Central memory CD8-positive, alpha-beta T cell (primary cell): ENCODE data around the gene NAXD.

Experiments used
- ATAC-seq: fragments of 150-1000 bp; cut with Tn5 transposase; replicated peaks from 2 replicates; pipeline ENCODE4 v1.10.0; 2022; ENCODE audit warnings: mild to moderate bottlenecking, moderate FRiP score, moderate number of reproducible peaks; ENCODE audit not compliant: poor library complexity, severe bottlenecking; ENCODE audit errors: extremely low read depth
- DNase-seq, 2 donors: peaks; one replicate each; pipeline ENCODE4 v3.0.0; 2021; ENCODE audit warnings: low spot score in 2 of 2
- H3K27ac Mint-ChIP-seq: one replicate; pipeline ENCODE4 v1.8.0; 2022; ENCODE audit warnings: low read depth, mild to moderate bottlenecking, moderate library complexity, mixed read lengths
- H3K27me3 Mint-ChIP-seq: one replicate; pipeline ENCODE4 v1.8.0; 2022; ENCODE audit warnings: mixed read lengths
- H3K36me3 Mint-ChIP-seq: one replicate; pipeline ENCODE4 v1.8.0; 2022; ENCODE audit warnings: mild to moderate bottlenecking, moderate library complexity, mixed read lengths; ENCODE audit not compliant: insufficient read depth
- H3K4me1 Mint-ChIP-seq: one replicate; pipeline ENCODE4 v1.8.0; 2022; ENCODE audit warnings: mixed read lengths
- H3K4me3 Mint-ChIP-seq: one replicate; pipeline ENCODE4 v1.8.0; 2022; ENCODE audit warnings: mild to moderate bottlenecking, moderate library complexity, mixed read lengths
- H3K9me3 Mint-ChIP-seq: one replicate; pipeline ENCODE4 v1.8.0; 2022; ENCODE audit warnings: mixed read lengths

NAXD gene

DNA sequence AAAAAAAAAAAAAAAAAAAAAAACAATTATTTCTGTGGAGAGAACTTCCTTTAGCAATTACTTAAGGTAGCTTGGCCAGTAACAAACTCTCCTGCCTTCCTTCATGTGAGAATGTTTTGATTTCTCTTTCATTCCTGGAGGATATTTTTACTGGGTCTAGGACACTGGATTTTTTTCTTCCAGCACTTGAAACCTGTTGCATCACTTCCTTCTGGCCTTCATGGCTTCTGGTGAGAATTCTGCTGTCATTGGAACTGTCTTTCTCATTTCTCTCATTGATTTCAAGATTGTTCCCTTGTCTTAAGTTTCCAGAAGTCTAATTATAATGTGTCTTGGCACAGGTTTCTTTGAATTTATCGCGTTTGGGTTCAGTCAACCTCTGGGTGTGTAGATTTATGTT is 34.5 kb upstream of the NAXD start:
- no peak for ATAC-seq
- Mint-ChIP-seq H3K27me3 (peaks cover 79% of the 10 kb centered on the region), H3K27ac (no peak overlapping the region), H3K9me3 (no peaks in the 10 kb centered on the region), H3K4me3 (no peak overlapping the region), H3K4me1 (peaks cover 5% of the 10 kb centered on the region), H3K36me3 (no peaks in the 10 kb centered on the region)
- DNase-seq = no peak

DNA sequence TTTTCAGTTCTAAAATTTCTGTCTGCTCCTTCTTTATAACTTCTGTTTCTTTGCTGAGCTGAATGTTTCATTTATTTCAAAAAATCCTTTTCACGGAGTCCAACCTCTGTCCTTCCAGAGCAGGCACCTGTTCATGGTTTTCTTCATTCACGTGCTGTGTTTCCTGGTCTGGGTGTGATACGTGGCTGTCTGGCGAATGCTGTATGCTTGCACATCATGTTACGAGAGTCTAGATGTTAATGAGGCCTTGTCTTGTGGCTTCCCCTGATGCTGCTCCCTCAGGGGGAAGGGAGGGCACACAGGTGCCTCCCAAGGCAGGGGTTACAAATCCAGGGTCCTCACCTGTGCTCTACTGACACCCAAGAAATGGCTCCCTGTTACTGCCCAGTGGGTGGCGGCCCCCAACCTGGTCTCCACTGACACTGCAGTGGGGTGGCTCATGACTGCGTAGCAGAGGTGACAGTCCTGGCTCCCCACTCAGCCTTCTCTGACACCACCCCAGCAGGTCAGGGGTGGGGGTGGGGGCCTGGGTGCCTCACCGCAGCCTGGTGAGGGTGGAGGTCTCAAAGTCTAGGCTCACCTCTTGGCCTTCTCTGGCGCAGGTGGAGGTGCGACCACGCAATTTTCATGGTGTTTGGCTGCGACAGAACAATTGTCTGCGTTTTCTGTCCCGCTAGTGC is 33.7 kb upstream of the NAXD start:
- no peak for ATAC-seq
- H3K4me1 Mint-ChIP-seq = no peaks in the 10 kb centered on the region
- no peak for DNase-seq
- H3K27me3 Mint-ChIP-seq = peaks cover 81% of the 10 kb centered on the region
- no peaks in the 10 kb centered on the region for H3K9me3 Mint-ChIP-seq
- no peaks in the 10 kb centered on the region for H3K36me3 Mint-ChIP-seq
- no peak overlapping the region for H3K4me3 Mint-ChIP-seq
- H3K27ac Mint-ChIP-seq = no peak overlapping the region

DNA sequence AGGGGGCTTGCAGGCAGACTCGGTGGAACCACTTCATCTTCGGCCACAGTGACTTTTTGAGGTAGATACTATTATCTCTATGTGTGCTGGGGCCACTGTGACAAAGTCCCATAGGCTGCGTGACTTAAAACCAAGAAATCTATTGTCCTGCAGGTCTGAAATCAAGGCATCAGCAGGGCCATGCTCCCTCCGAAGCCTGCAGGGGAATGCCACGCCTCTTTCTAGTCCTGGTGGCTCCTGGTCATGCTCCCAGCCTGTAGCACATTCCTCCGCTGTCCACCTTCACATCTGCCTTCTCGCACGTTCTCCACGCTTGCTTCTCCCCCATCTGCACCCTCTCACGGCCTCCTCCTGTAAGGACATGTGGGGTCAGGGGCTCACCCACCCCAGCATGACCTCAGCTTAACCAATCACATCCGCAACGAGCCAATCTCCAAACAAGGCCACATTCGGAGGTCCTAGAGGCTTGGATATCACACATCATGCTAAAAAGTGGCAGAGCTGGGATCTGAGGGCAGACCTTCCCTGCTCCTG is 32.9 kb upstream of the NAXD start:
- H3K4me3 Mint-ChIP-seq = no peak overlapping the region
- ATAC-seq (no peak), DNase-seq (no peak)
- no peaks in the 10 kb centered on the region for H3K4me1 Mint-ChIP-seq
- H3K27ac Mint-ChIP-seq = no peak overlapping the region
- no peaks in the 10 kb centered on the region for H3K9me3 Mint-ChIP-seq
- H3K27me3 Mint-ChIP-seq = peaks cover 74% of the 10 kb centered on the region
- no peaks in the 10 kb centered on the region for H3K36me3 Mint-ChIP-seq

DNA sequence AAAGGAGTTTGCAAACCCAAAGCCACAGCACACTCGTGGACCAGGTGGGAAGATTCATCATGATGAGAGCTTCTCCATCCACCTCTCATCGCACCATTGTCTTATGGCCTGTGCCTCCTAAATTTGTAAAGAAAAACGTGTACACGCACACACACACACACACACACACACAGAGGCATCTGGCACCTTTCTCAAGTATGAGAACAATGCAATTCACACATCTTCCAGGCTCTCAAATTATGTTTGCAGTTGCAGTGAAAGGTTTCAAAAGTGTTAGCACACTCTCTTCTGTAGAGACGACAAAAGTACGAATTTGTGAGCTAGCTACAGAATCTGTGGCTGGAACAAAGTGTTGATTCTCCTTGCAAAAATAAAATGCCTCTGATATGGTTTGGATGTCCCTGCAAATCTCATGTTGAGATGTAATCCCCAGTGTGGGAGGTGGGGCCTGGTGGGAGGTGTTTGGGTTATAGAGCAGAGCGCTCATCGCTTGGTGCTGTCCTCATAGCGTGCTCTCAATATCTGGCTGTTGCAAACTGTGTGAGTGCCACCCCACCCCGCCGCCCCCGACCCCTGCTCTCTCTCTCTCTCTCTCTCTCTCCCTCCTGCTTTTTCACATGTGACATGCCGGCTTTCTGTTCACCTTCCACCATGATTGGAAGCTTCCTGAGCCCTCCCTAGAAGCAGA is 32.0 kb upstream of the NAXD start:
- H3K27me3 Mint-ChIP-seq = peaks cover 66% of the 10 kb centered on the region
- no peaks in the 10 kb centered on the region for H3K36me3 Mint-ChIP-seq
- ATAC-seq (no peak), DNase-seq (no peak)
- no peak overlapping the region for H3K4me3 Mint-ChIP-seq
- H3K27ac Mint-ChIP-seq = no peak overlapping the region
- H3K4me1 Mint-ChIP-seq = no peaks in the 10 kb centered on the region
- no peaks in the 10 kb centered on the region for H3K9me3 Mint-ChIP-seq

DNA sequence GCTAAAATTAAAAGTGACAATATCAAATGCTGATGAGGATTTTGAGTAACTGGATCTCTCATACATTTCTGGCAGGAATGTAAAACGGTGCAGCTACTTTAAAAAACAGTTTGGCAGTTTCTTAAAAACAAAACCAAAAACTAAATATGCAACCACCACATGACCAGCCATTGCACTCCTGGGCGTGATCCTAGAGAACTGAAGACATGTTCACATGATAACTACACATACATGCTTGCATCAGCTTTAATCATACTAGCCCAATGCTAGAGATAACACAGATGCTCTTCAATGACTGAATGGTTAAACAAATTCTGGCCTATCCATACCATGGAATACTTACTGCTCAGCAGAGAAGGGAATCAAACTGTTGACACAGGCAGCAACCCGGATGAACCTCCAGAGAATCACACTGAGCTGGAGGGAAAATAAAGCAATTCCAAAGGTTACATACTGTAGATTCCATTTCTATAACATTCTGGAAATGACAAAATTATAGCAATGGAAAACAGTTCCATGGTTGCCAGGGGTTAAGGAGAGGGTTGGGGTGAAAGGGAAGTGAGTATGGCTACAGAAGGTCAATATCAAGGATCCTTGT is 25.5 kb upstream of the NAXD start:
- H3K27me3 Mint-ChIP-seq = peaks cover 35% of the 10 kb centered on the region
- no peak for DNase-seq
- ATAC-seq = no peak
- H3K9me3 Mint-ChIP-seq = no peaks in the 10 kb centered on the region
- no peak overlapping the region for H3K4me3 Mint-ChIP-seq
- no peaks in the 10 kb centered on the region for H3K36me3 Mint-ChIP-seq
- no peak overlapping the region for H3K27ac Mint-ChIP-seq
- H3K4me1 Mint-ChIP-seq = no peaks in the 10 kb centered on the region

DNA sequence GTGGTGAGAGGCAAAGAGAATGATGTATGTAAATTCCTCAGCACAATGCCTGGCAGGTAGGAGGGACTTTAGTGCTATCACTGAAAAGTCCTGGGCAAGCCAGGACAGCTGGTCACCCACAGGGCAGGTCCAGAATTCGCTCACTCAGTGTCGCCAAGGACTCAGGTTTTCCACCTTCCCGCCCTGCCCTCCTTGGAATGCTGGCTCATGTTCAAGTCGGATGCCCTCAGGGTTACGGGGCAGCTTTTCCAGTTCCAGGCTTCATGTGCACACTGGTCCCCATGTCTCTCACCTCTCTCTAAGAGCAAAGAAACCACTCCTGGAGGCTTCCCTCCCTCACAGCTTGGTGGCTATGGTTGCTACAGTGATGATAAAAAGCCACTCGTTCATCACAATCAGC is 24.8 kb upstream of the NAXD start:
- Mint-ChIP-seq H3K4me1 (no peaks in the 10 kb centered on the region), H3K36me3 (no peaks in the 10 kb centered on the region), H3K9me3 (no peaks in the 10 kb centered on the region), H3K27ac (no peak overlapping the region), H3K27me3 (peaks cover 29% of the 10 kb centered on the region), H3K4me3 (no peak overlapping the region)
- ATAC-seq (no peak), DNase-seq (no peak)

DNA sequence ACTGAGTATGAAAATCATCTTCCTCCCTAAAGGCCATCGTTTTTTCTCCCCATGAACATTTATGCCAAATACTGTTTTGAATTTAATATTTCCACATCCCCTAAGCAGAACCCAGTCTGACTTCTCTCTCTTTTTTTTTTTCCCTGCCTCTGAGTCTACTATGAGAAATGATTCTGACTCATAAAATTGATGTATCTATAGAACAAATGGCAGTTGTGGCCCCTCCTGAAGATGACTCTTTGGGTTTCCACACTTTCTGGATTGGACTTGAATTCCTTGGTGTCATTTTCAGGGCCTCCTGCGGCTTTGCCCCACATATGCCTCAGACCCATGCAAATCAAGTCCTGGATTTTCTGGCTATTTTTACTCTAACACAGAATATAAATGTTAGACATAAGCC is 22.7 kb upstream of the NAXD start:
- no peak overlapping the region for H3K27ac Mint-ChIP-seq
- no peaks in the 10 kb centered on the region for H3K4me1 Mint-ChIP-seq
- H3K9me3 Mint-ChIP-seq = no peaks in the 10 kb centered on the region
- no peak overlapping the region for H3K4me3 Mint-ChIP-seq
- ATAC-seq (no peak), DNase-seq (no peak)
- peaks cover 18% of the 10 kb centered on the region for H3K27me3 Mint-ChIP-seq
- no peaks in the 10 kb centered on the region for H3K36me3 Mint-ChIP-seq

DNA sequence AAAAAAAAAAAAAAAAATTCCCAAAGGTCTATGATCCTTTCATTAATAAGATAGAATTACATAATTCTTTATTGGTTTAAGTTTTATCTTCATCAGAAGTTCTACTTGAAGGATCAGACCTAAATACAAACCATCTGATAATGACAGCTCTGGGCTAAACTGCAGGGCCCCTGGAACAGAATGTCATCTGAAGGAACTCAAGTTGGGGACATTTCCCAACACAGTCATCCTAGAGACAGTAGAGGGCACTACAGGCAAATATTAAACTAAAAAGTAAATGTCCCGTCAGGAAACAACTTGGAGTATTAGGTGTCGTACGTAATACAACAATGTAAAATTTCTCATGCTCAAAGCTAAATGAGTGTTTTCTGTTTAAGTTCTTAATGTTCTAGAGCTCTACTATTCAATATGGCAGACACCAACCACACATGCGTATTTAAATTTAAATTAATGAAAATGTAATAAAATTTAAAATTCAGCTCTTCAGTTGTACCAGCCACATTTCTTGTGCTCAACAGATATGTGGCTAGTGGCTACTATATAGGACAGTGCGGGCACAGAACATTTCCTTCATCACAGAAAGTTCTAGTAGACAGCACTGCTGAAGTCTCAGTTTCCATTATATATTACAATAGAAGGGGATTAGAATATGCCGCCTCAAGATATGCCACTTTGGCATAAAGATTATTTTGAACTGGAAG is 21.8 kb upstream of the NAXD start:
- DNase-seq (no peak), ATAC-seq (no peak)
- Mint-ChIP-seq H3K4me1 (no peaks in the 10 kb centered on the region), H3K4me3 (no peak overlapping the region), H3K36me3 (no peaks in the 10 kb centered on the region), H3K27me3 (peaks cover 18% of the 10 kb centered on the region), H3K27ac (no peak overlapping the region), H3K9me3 (no peaks in the 10 kb centered on the region)

DNA sequence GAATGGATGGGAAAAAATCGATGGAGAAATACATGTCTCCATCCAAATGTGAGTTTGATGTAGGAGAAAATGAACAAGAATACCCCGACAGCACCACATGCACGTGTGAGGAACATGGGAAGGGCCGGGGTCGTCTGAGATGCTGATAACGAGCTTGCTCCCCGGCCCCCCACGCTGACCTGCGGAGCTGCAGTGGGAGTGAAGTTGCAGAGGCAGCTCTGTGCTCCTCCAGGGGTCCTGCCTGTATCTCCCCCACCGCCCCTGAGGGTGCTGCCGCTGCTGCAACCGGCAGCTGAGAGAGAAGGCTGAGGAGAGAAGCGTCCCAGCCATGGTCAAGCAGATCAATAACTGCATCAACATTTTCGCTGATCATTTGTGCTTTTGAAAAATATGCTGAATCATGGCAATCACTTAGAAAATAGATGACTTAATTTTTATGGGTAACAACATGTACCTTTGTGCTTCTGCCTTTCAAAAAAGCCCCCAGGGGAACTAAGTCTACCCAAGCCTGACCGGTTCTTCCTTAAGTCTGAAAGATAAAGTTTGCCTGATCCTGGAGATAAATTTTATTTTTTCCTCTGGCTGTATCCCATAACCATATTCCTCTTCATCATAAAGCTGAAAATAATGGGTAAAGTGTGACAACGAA is 18.2 kb upstream of the NAXD start:
- H3K36me3 Mint-ChIP-seq = no peaks in the 10 kb centered on the region
- peaks cover 3% of the 10 kb centered on the region for H3K27me3 Mint-ChIP-seq
- H3K27ac Mint-ChIP-seq = no peak overlapping the region
- H3K4me1 Mint-ChIP-seq = no peaks in the 10 kb centered on the region
- H3K9me3 Mint-ChIP-seq = no peaks in the 10 kb centered on the region
- ATAC-seq = no peak
- H3K4me3 Mint-ChIP-seq = no peak overlapping the region
- no peak for DNase-seq

DNA sequence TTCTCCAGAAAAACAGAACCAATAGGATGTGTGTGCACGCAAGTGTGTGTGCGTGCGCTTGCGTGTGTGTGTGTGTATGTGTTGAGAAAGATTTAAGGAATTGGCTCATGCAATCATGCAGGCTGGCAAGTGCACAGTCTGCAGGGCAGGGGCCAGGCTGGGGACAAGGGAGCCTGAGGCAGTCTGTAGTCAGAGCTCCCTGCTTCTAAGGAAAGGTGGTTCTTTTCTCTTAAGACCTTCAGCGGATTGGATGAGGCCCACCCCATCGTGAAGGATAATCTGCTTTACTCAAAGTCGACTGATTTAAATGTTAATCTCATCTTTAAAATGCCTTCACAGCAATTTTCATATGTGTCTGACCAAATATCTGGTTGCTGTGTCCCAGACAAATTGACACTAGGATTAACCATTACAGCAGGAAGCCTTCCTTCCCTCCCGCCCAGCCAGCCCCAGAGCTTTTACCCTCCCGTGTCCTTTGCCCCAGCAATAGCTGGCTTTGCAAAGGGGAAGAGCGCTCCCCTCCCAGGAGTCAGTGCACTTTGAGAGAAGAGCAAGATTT is 15.0 kb upstream of the NAXD start:
- ATAC-seq = no peak

DNA sequence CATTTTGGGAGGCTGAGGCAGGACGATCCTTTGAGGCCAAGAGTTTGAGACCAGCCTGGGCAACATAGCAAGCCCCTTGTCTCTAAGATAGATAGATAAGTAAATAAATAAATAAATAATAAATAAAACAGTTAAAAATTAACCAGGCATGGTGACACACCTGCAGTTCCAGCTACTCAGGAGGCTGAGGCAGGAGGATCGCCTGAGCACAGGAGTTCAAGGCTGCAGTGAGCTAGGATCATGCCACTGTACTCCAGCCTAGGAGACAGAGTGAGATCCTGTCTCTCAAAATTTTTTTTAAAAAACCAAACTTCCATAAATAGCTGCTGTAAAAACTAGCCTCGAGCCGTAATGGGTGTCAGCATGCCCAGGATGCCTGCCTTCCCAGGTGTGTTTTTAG is 14.4 kb upstream of the NAXD start:
- DNase-seq = no peak
- H3K4me3 Mint-ChIP-seq = no peak overlapping the region
- peaks cover 13% of the 10 kb centered on the region for H3K27me3 Mint-ChIP-seq
- no peaks in the 10 kb centered on the region for H3K4me1 Mint-ChIP-seq
- no peak overlapping the region for H3K27ac Mint-ChIP-seq
- ATAC-seq = no peak
- H3K36me3 Mint-ChIP-seq = no peaks in the 10 kb centered on the region
- H3K9me3 Mint-ChIP-seq = no peaks in the 10 kb centered on the region

More for the DNA sequence above, 15.0 kb upstream of the NAXD start:
- Mint-ChIP-seq H3K4me3 (no peak overlapping the region), H3K27me3 (peaks cover 13% of the 10 kb centered on the region), H3K27ac (no peak overlapping the region), H3K4me1 (no peaks in the 10 kb centered on the region), H3K36me3 (no peaks in the 10 kb centered on the region), H3K9me3 (no peaks in the 10 kb centered on the region)
- DNase-seq = no peak

DNA sequence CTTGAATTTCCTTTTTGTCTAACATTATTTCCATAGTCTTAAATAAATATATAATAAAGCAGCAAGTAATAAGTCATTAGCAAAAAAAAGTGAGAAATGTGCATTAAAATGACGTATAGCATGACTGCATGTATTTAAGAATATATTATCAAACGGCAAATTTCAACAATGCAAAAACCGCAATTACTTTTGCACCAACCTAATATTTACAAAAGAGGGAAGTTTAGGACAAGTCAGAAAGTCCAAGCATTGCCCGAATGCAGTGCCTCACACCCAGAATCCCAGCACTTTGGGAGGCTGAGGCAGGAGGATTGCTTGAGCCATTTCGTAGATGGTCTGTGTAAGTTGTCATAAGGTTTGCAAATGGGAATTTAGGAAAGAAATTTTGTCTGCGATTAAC is 10.2 kb upstream of the NAXD start:
- no peaks in the 10 kb centered on the region for H3K9me3 Mint-ChIP-seq
- no peak for ATAC-seq
- H3K4me3 Mint-ChIP-seq = no peak overlapping the region
- H3K27ac Mint-ChIP-seq = no peak overlapping the region
- no peaks in the 10 kb centered on the region for H3K4me1 Mint-ChIP-seq
- no peak for DNase-seq
- H3K36me3 Mint-ChIP-seq = no peaks in the 10 kb centered on the region
- peaks cover 13% of the 10 kb centered on the region for H3K27me3 Mint-ChIP-seq
